Neural progenitor cell (in vitro differentiated cells): Measurements from ENCODE around the gene KLRB1.

Source experiments
- EZH2 ChIP-seq: fragments of 200-600 bp; sonication (generic); IDR thresholded peaks from 2 replicates; pipeline ENCODE4 v1.6.1; 2017; ENCODE audit warnings: antibody characterized with exemption, mild to moderate bottlenecking, moderate library complexity
- EZH2phosphoT487 ChIP-seq: fragments of 200-600 bp; sonication (generic); IDR thresholded peaks from 2 replicates; pipeline ENCODE4 v1.6.1; 2017; ENCODE audit warnings: antibody characterized with exemption
- TF ChIP-seq, protein P1 (sequence below): fragments of 200-600 bp; sonication (generic); IDR thresholded peaks from 2 replicates; pipeline ENCODE4 v1.5.1; 2017; ENCODE audit warnings: antibody characterized with exemption, mild to moderate bottlenecking

GRCh38 chr12:9626291-9626690 lies 18.6 kb upstream of the KLRB1 start:
- TF ChIP-seq, protein P1, sequence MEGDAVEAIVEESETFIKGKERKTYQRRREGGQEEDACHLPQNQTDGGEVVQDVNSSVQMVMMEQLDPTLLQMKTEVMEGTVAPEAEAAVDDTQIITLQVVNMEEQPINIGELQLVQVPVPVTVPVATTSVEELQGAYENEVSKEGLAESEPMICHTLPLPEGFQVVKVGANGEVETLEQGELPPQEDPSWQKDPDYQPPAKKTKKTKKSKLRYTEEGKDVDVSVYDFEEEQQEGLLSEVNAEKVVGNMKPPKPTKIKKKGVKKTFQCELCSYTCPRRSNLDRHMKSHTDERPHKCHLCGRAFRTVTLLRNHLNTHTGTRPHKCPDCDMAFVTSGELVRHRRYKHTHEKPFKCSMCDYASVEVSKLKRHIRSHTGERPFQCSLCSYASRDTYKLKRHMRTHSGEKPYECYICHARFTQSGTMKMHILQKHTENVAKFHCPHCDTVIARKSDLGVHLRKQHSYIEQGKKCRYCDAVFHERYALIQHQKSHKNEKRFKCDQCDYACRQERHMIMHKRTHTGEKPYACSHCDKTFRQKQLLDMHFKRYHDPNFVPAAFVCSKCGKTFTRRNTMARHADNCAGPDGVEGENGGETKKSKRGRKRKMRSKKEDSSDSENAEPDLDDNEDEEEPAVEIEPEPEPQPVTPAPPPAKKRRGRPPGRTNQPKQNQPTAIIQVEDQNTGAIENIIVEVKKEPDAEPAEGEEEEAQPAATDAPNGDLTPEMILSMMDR, result no peak
- no peak for TF ChIP-seq EZH2phosphoT487
- no peak for TF ChIP-seq EZH2
